ENCODE results near the gene PLSCR2.
"Not testable (repeated sequence)": the region's sequence is repeated elsewhere in the genome, so short reads cannot be mapped to it uniquely, and the experiment has no call there.

PLSCR2 gene

GRCh38 chr3:146485297-146485696 lies 15.9 kb upstream of the PLSCR2 start:
- no peak for DNase-seq (ENCODE audit: low spot score)

GRCh38 chr3:146476094-146476740 lies 6.9 kb upstream of the PLSCR2 start:
- no peak for DNase-seq (ENCODE audit: low spot score)

GRCh38 chr3:146474976-146475375 lies 5.6 kb upstream of the PLSCR2 start:
- DNase-seq (ENCODE audit: low spot score) = not testable (repeated sequence)

GRCh38 chr3:146473726-146474125 lies 4.4 kb upstream of the PLSCR2 start:
- no peak for DNase-seq (ENCODE audit: low spot score)

GRCh38 chr3:146472611-146473010 lies 3.2 kb upstream of the PLSCR2 start:
- no peak for DNase-seq (ENCODE audit: low spot score)

GRCh38 chr3:146471012-146471411 lies 1.7 kb upstream of the PLSCR2 start:
- DNase-seq (ENCODE audit: low spot score) = no peak

- DNase-seq (ENCODE audit: low spot score) = no peak
Measured at GRCh38 chr3:146470425-146470990, 1.1 kb upstream of the PLSCR2 start.

- DNase-seq (ENCODE audit: low spot score) = no peak
Measured at GRCh38 chr3:146468671-146469149, 651 bp downstream of the PLSCR2 start.

GRCh38 chr3:146468234-146468633 lies 1.1 kb downstream of the PLSCR2 start:
- no peak for DNase-seq (ENCODE audit: low spot score)

- no peak for DNase-seq (ENCODE audit: low spot score)
Measured at GRCh38 chr3:146466604-146467003, 2.8 kb downstream of the PLSCR2 start.

- DNase-seq (ENCODE audit: low spot score) = no peak
Measured at GRCh38 chr3:146465693-146466465, 3.5 kb downstream of the PLSCR2 start.

- no peak for DNase-seq (ENCODE audit: low spot score)
Measured at GRCh38 chr3:146464783-146465182, 4.6 kb downstream of the PLSCR2 start.

- peak; percentile 55 for DNase-seq (ENCODE audit: low spot score)
Measured at GRCh38 chr3:146464005-146464595, 5.3 kb downstream of the PLSCR2 start.

GRCh38 chr3:146454796-146455195 lies 14.6 kb downstream of the PLSCR2 start:
- no peak for DNase-seq (ENCODE audit: low spot score)

GRCh38 chr3:146449613-146450012 lies 19.7 kb downstream of the PLSCR2 start:
- no peak for DNase-seq (ENCODE audit: low spot score)

- DNase-seq (ENCODE audit: low spot score) = no peak
Measured at GRCh38 chr3:146449076-146449475, 20.3 kb downstream of the PLSCR2 start.

GRCh38 chr3:146446026-146446425 lies 23.3 kb downstream of the PLSCR2 start:
- no peak for DNase-seq (ENCODE audit: low spot score)

GRCh38 chr3:146440310-146440709 lies 29.1 kb downstream of the PLSCR2 start:
- not testable (repeated sequence) for DNase-seq (ENCODE audit: low spot score)

- DNase-seq (ENCODE audit: low spot score) = no peak
Measured at GRCh38 chr3:146432066-146432465, 37.3 kb downstream of the PLSCR2 start.

GRCh38 chr3:146431240-146431639 lies 38.1 kb downstream of the PLSCR2 start:
- DNase-seq (ENCODE audit: low spot score) = no peak

GRCh38 chr3:146425341-146425740 lies 44.0 kb downstream of the PLSCR2 start:
- DNase-seq (ENCODE audit: low spot score) = no peak

GRCh38 chr3:146421819-146422759 lies 47.3 kb downstream of the PLSCR2 start:
- DNase-seq (ENCODE audit: low spot score) = peak; percentile 40

Measured in RKO (cell line).